Upper lobe of left lung (tissue), 6 donors: ENCODE data around the gene NXPH1. TPM values are rescaled to one million over a fixed set of nuclear protein-coding genes. Genes with fewer than 3 reads are reported as not detected.

Experiments used
- ATAC-seq, 2 donors: fragments of 200-7000 bp; cut with Tn5 transposase; one replicate each; pipeline ENCODE4 v1.9.1; 2022; ENCODE audit warnings: mild to moderate bottlenecking in 2 of 2, moderate library complexity in 2 of 2; ENCODE audit not compliant: low FRiP score in 2 of 2
- DNase-seq, 2 donors: peaks; one replicate each; pipeline ENCODE4 v3.0.0-alpha.2; 2019 to 2020
- H3K27ac ChIP-seq, 4 donors: fragments of 200-600 bp; sonication (generic); one replicate each; pipeline ENCODE4 v1.5.1; 2016 to 2019
- H3K27me3 ChIP-seq, 4 donors: fragments of 200-600 bp; sonication (generic); one replicate each; pipeline ENCODE4 v1.5.1; 2017 to 2019
- H3K36me3 ChIP-seq, 4 donors: fragments of 200-600 bp; sonication (generic); one replicate each; pipeline ENCODE4 v1.5.1; 2016 to 2019
- H3K4me1 ChIP-seq, 4 donors: fragments of 200-600 bp; sonication (generic); one replicate each; pipeline ENCODE4 v1.5.1; 2018 to 2019
- H3K4me3 ChIP-seq, 4 donors: fragments of 200-600 bp; sonication (generic); one replicate each; pipeline ENCODE4 v1.5.1; 2017 to 2019; ENCODE audit warnings: mild to moderate bottlenecking in 2 of 4, moderate library complexity in 1 of 4
- H3K9me3 ChIP-seq, 4 donors: fragments of 200-600 bp; sonication (generic); one replicate each; pipeline ENCODE4 v1.5.1; 2018 to 2019
- CTCF ChIP-seq, 6 experiments: fragments of 450-650 bp in 4 of 6; fragments of 200-600 bp in 2 of 6; sonication (generic) in 2 of 6; IDR thresholded peaks; one replicate each; pipeline ENCODE4 v1.5.1; 2016 to 2019; ENCODE audit warnings: antibody characterized with exemption in 6 of 6
- EP300 ChIP-seq, 4 donors: sonication (generic); formaldehyde crosslinking; IDR thresholded peaks; one replicate each; pipeline ENCODE4 v1.5.1; 2017; ENCODE audit warnings: antibody characterized with exemption in 4 of 4, control low read depth in 2 of 4
- POLR2A ChIP-seq, 4 donors: fragments of 450-650 bp; IDR thresholded peaks; one replicate each; pipeline ENCODE4 v1.5.1; 2016 to 2017; ENCODE audit warnings: antibody characterized with exemption in 4 of 4, mild to moderate bottlenecking in 2 of 4
- POLR2AphosphoS5 ChIP-seq, 2 donors: sonication (generic); formaldehyde crosslinking; IDR thresholded peaks; one replicate each; pipeline ENCODE4 v1.5.1; 2017; ENCODE audit warnings: antibody characterized with exemption in 2 of 2
- WGBS, 2 donors: methylation state at CpG; one replicate each; pipeline ENCODE4 v1.1.5; 2017 to 2018; 5-methylcytosine and 5-hydroxymethylcytosine counted together
- total RNA-seq, 6 donors: library from RNA; depleted of rRNA in 4 of 6; stranded (reverse); fragments of >200 nt in 4 of 6; gene quantifications; one replicate each; pipeline versions ENCODE4 v1.1.0 to v1.2.1, GENCODE V29; 2016 to 2021
- donor health status: DM: no; HTN: no; CAD: no; lungs with moderate emphysema.
- donor health status: DM: no; HTN: yes; CAD: no; lungs with severe emphysema.

NXPH1 gene
- total RNA-seq, 6 donors from 2014 or later, result not detected

- no peak for ATAC-seq
- H3K9me3 ChIP-seq, result no peaks in the 10 kb centered on the region
Measured at GRCh38 chr7:8590791-8591190, 157.4 kb downstream of the NXPH1 start.

GRCh38 chr7:8591289-8591688, 157.9 kb downstream of the NXPH1 start:
- Histone ChIP-seq H3K27me3 (no peaks in the 10 kb centered on the region), H3K36me3 (no peaks in the 10 kb centered on the region), H3K27ac (no peak overlapping the region), H3K9me3 (no peaks in the 10 kb centered on the region), H3K4me3 (no peak overlapping the region), H3K4me1 (no peaks in the 10 kb centered on the region)
- TF ChIP-seq POLR2A (IDR thresholded peaks at IDR 0.05) (no peak), EP300 (IDR thresholded peaks at IDR 0.05) (no peak), POLR2AphosphoS5 (IDR thresholded peaks at IDR 0.05) (no peak), CTCF (IDR thresholded peaks at IDR 0.05) (no peak)
- ATAC-seq, result no peak
- DNase-seq, result no peak

More at GRCh38 chr7:8590791-8591190, 157.4 kb downstream of the NXPH1 start:
- H3K27me3 ChIP-seq, result no peaks in the 10 kb centered on the region
- no peak overlapping the region for H3K4me3 ChIP-seq
- TF ChIP-seq POLR2AphosphoS5 (IDR thresholded peaks at IDR 0.05), result no peak
- TF ChIP-seq CTCF (IDR thresholded peaks at IDR 0.05), result no peak
- TF ChIP-seq EP300 (IDR thresholded peaks at IDR 0.05), result no peak
- no peak for TF ChIP-seq POLR2A (IDR thresholded peaks at IDR 0.05)
- H3K27ac ChIP-seq, result no peak overlapping the region
- no peaks in the 10 kb centered on the region for H3K4me1 ChIP-seq
- WGBS, 2 donors, result 41 to 55% methylated on average over 3 of the region's 3 CpGs
- no peaks in the 10 kb centered on the region for H3K36me3 ChIP-seq
- no peak for DNase-seq

GRCh38 chr7:8592167-8592566, 158.8 kb downstream of the NXPH1 start:
- Histone ChIP-seq H3K36me3 (no peaks in the 10 kb centered on the region), H3K4me1 (no peaks in the 10 kb centered on the region), H3K9me3 (no peaks in the 10 kb centered on the region), H3K4me3 (no peak overlapping the region), H3K27ac (no peak overlapping the region), H3K27me3 (no peaks in the 10 kb centered on the region)
- DNase-seq (no peak), ATAC-seq (no peak)
- WGBS, 2 donors, result 77 to 90% methylated on average over 2 of the region's 2 CpGs
- TF ChIP-seq POLR2AphosphoS5 (IDR thresholded peaks at IDR 0.05) (no peak), CTCF (IDR thresholded peaks at IDR 0.05) (no peak), EP300 (IDR thresholded peaks at IDR 0.05) (no peak), POLR2A (IDR thresholded peaks at IDR 0.05) (no peak)

- H3K27ac ChIP-seq, result no peak overlapping the region
- no peaks in the 10 kb centered on the region for H3K27me3 ChIP-seq
- no peaks in the 10 kb centered on the region for H3K9me3 ChIP-seq
- H3K4me1 ChIP-seq, result no peaks in the 10 kb centered on the region
- TF ChIP-seq POLR2A (IDR thresholded peaks at IDR 0.05) (no peak), EP300 (IDR thresholded peaks at IDR 0.05) (no peak), POLR2AphosphoS5 (IDR thresholded peaks at IDR 0.05) (no peak), CTCF (IDR thresholded peaks at IDR 0.05) (no peak)
- DNase-seq, result no peak
- 15 to 26% methylated on average over 5 of the region's 5 CpGs for WGBS, 2 donors
- no peak for ATAC-seq
- H3K36me3 ChIP-seq, result no peaks in the 10 kb centered on the region
- no peak overlapping the region for H3K4me3 ChIP-seq
Measured at GRCh38 chr7:8594115-8594514, 160.7 kb downstream of the NXPH1 start.

- H3K27ac ChIP-seq, result no peak overlapping the region
- WGBS, 2 donors, result 62 to 66% methylated on average over 3 of the region's 3 CpGs
- H3K4me3 ChIP-seq, result no peak overlapping the region
- no peaks in the 10 kb centered on the region for H3K4me1 ChIP-seq
- no peak for ATAC-seq
- no peaks in the 10 kb centered on the region for H3K27me3 ChIP-seq
- H3K36me3 ChIP-seq, result no peaks in the 10 kb centered on the region
- no peak for DNase-seq
- no peaks in the 10 kb centered on the region for H3K9me3 ChIP-seq
- TF ChIP-seq CTCF (IDR thresholded peaks at IDR 0.05) (no peak), POLR2AphosphoS5 (IDR thresholded peaks at IDR 0.05) (no peak), EP300 (IDR thresholded peaks at IDR 0.05) (no peak), POLR2A (IDR thresholded peaks at IDR 0.05) (no peak)
Measured at GRCh38 chr7:8597565-8597964, 164.2 kb downstream of the NXPH1 start.
